Measurements from ENCODE around the gene SLC25A12. TPM values are rescaled to one million over a fixed set of nuclear protein-coding genes. Genes with fewer than 3 reads are reported as not detected.

The SLC25A12 gene
- polyA plus RNA-seq (2012; ENCODE audit: missing spikeins): 22.6 TPM

- FAIRE-seq: peak; percentile 96
- peak; percentile 89 for TF ChIP-seq POLR2A (IDR thresholded peaks at IDR 0.05; ENCODE audit: low read depth, low read length)
- TF ChIP-seq POLR2AphosphoS5 (IDR thresholded peaks at IDR 0.05; ENCODE audit: low read depth, low read length): peak; percentile 74
- TF ChIP-seq TAF1 (IDR thresholded peaks at IDR 0.05; ENCODE audit: borderline replicate concordance, low read depth, low read length): peak; percentile 79
Measured at GRCh38 chr2:171893824-171894611, at the start of gene SLC25A12. TSS of gene SLC25A12 (minus strand) at chr2:171894244. CDS start at chr2:171894214, 30 bp downstream.

GRCh38 chr2:171941316-171941699 is 47.3 kb upstream of the SLC25A12 start:
- FAIRE-seq (no peak), DNase-seq (ENCODE audit: insufficient read length) (no peak)
- TF ChIP-seq POLR2A (IDR thresholded peaks at IDR 0.05; ENCODE audit: low read depth, low read length) (no peak), TAF1 (IDR thresholded peaks at IDR 0.05; ENCODE audit: borderline replicate concordance, low read depth, low read length) (no peak), POLR2AphosphoS5 (IDR thresholded peaks at IDR 0.05; ENCODE audit: low read depth, low read length) (no peak)

More at GRCh38 chr2:171893824-171894611, at the start of gene SLC25A12:
- DNase-seq (ENCODE audit: insufficient read length): peak; percentile 93

- TF ChIP-seq TAF1 (IDR thresholded peaks at IDR 0.05; ENCODE audit: borderline replicate concordance, low read depth, low read length) (no peak), POLR2AphosphoS5 (IDR thresholded peaks at IDR 0.05; ENCODE audit: low read depth, low read length) (no peak), POLR2A (IDR thresholded peaks at IDR 0.05; ENCODE audit: low read depth, low read length) (no peak)
- no peak for DNase-seq (ENCODE audit: insufficient read length)
- FAIRE-seq: no peak
Measured at GRCh38 chr2:171939743-171940071, 45.7 kb upstream of the SLC25A12 start.

- TF ChIP-seq POLR2A (IDR thresholded peaks at IDR 0.05; ENCODE audit: low read depth, low read length) (no peak), POLR2AphosphoS5 (IDR thresholded peaks at IDR 0.05; ENCODE audit: low read depth, low read length) (no peak), TAF1 (IDR thresholded peaks at IDR 0.05; ENCODE audit: borderline replicate concordance, low read depth, low read length) (no peak)
- FAIRE-seq (no peak), DNase-seq (ENCODE audit: insufficient read length) (no peak)
Measured at GRCh38 chr2:171939058-171939742, 45.2 kb upstream of the SLC25A12 start.

GRCh38 chr2:171930385-171930784 is 36.3 kb upstream of the SLC25A12 start:
- no peak for DNase-seq (ENCODE audit: insufficient read length)
- no peak for TF ChIP-seq TAF1 (IDR thresholded peaks at IDR 0.05; ENCODE audit: borderline replicate concordance, low read depth, low read length)
- no peak for TF ChIP-seq POLR2A (IDR thresholded peaks at IDR 0.05; ENCODE audit: low read depth, low read length)
- TF ChIP-seq POLR2AphosphoS5 (IDR thresholded peaks at IDR 0.05; ENCODE audit: low read depth, low read length): no peak
- peak; percentile 14 for FAIRE-seq

- DNase-seq (ENCODE audit: insufficient read length): no peak
Measured at GRCh38 chr2:171924170-171924942, 30.3 kb upstream of the SLC25A12 start.

GRCh38 chr2:171923206-171923605 is 29.2 kb upstream of the SLC25A12 start:
- no peak for FAIRE-seq
- TF ChIP-seq TAF1 (IDR thresholded peaks at IDR 0.05; ENCODE audit: borderline replicate concordance, low read depth, low read length) (no peak), POLR2AphosphoS5 (IDR thresholded peaks at IDR 0.05; ENCODE audit: low read depth, low read length) (no peak), POLR2A (IDR thresholded peaks at IDR 0.05; ENCODE audit: low read depth, low read length) (no peak)
- DNase-seq (ENCODE audit: insufficient read length): no peak

More at GRCh38 chr2:171924170-171924942, 30.3 kb upstream of the SLC25A12 start:
- no peak for TF ChIP-seq POLR2AphosphoS5 (IDR thresholded peaks at IDR 0.05; ENCODE audit: low read depth, low read length)
- no peak for TF ChIP-seq TAF1 (IDR thresholded peaks at IDR 0.05; ENCODE audit: borderline replicate concordance, low read depth, low read length)
- TF ChIP-seq POLR2A (IDR thresholded peaks at IDR 0.05; ENCODE audit: low read depth, low read length): no peak
- FAIRE-seq: no peak

GRCh38 chr2:171922230-171923022 is 28.4 kb upstream of the SLC25A12 start, which contains the start of gene HAT1:
TSS of gene HAT1 (plus strand) at chr2:171922461. CDS start at chr2:171922501, 40 bp downstream.
- FAIRE-seq (peak; percentile 99), DNase-seq (ENCODE audit: insufficient read length) (peak; percentile 87)
- TF ChIP-seq POLR2A (IDR thresholded peaks at IDR 0.05; ENCODE audit: low read depth, low read length): peak; percentile 74; the same call in 1 of the 2 replicates
- peak; percentile 60 for TF ChIP-seq POLR2AphosphoS5 (IDR thresholded peaks at IDR 0.05; ENCODE audit: low read depth, low read length)
- TF ChIP-seq TAF1 (IDR thresholded peaks at IDR 0.05; ENCODE audit: borderline replicate concordance, low read depth, low read length): no peak

- FAIRE-seq: no peak
- DNase-seq (ENCODE audit: insufficient read length): no peak
- TF ChIP-seq POLR2AphosphoS5 (IDR thresholded peaks at IDR 0.05; ENCODE audit: low read depth, low read length): no peak
- TF ChIP-seq TAF1 (IDR thresholded peaks at IDR 0.05; ENCODE audit: borderline replicate concordance, low read depth, low read length): no peak
- TF ChIP-seq POLR2A (IDR thresholded peaks at IDR 0.05; ENCODE audit: low read depth, low read length): no peak
Measured at GRCh38 chr2:171921970-171922229, 27.9 kb upstream of the SLC25A12 start.

GRCh38 chr2:171919453-171919852 is 25.4 kb upstream of the SLC25A12 start:
- no peak for FAIRE-seq
- no peak for TF ChIP-seq TAF1 (IDR thresholded peaks at IDR 0.05; ENCODE audit: borderline replicate concordance, low read depth, low read length)
- no peak for TF ChIP-seq POLR2AphosphoS5 (IDR thresholded peaks at IDR 0.05; ENCODE audit: low read depth, low read length)
- TF ChIP-seq POLR2A (IDR thresholded peaks at IDR 0.05; ENCODE audit: low read depth, low read length): no peak
- DNase-seq (ENCODE audit: insufficient read length): no peak
